Skeletal muscle tissue (tissue), 4 donors: ENCODE results near the gene SYNE4. TPM values are rescaled to one million over a fixed set of nuclear protein-coding genes. Genes with fewer than 3 reads are reported as not detected.

Source experiments
- H3K27ac ChIP-seq: one replicate; pipeline ENCODE4 v1.7.0; 2013; ENCODE audit warnings: mild to moderate bottlenecking, low read depth, low read length, inconsistent platforms
- H3K27me3 ChIP-seq, 3 donors: one replicate each; pipeline ENCODE4 v1.7.0; 2013; ENCODE audit warnings: low read length in 3 of 3; ENCODE audit not compliant: control insufficient read depth in 3 of 3, insufficient read depth in 3 of 3
- H3K36me3 ChIP-seq, 3 donors: one replicate each; pipeline ENCODE4 v1.7.0; 2013; ENCODE audit warnings: low read length in 3 of 3; ENCODE audit not compliant: control insufficient read depth in 3 of 3, insufficient read depth in 3 of 3
- H3K4me1 ChIP-seq, 3 donors: one replicate each; pipeline ENCODE4 v1.7.0; 2013; ENCODE audit warnings: low read length in 3 of 3, mild to moderate bottlenecking in 3 of 3; ENCODE audit not compliant: control insufficient read depth in 3 of 3, insufficient read depth in 3 of 3
- H3K4me3 ChIP-seq, 3 donors: one replicate each; pipeline ENCODE4 v1.7.0; 2013; ENCODE audit warnings: low read length in 3 of 3
- H3K9ac ChIP-seq, 3 donors: one replicate each; pipeline ENCODE4 v1.7.0; 2013; ENCODE audit warnings: low read length in 3 of 3, mild to moderate bottlenecking in 3 of 3, moderate library complexity in 2 of 3, low read depth in 1 of 3
- H3K9me3 ChIP-seq, 3 donors: one replicate each; pipeline ENCODE4 v1.7.0; 2013; ENCODE audit warnings: low read length in 3 of 3; ENCODE audit not compliant: control insufficient read depth in 3 of 3
- total RNA-seq: library from RNA; depleted of rRNA; stranded (reverse); fragments of >200 nt; gene quantifications from one replicate; pipeline ENCODE4 v1.2.3, GENCODE V29; 2014
- donor health status: Osteomylitis.

The SYNE4 gene
- total RNA-seq, 1 donor from 2014 or later, result not detected

DNA sequence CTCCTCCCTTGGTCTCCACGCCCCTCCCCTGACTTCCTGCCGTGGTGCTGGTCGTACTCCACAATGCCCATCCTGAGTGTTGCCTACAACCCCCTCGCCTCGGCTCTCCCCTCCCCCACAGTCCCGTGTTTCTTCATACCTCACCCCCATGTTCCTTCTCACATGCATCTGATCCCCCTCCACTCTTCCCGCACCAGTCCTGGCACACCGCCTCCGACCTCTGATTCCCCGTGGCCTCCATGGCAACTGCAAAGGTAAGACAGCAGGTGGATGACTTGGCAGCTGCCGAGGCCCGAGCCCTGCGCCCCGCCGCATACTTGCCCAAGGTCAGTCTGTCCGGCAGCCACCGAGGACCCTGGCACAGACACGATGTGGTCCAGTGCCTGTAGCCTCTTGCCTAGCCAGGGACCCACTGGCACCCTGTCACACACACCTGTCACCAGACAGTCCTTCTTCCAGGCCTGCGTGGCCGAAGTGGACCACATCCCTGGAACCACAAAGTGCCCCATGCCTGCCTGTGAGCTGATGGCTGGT lies 29.7 kb downstream of the SYNE4 start:
- Histone ChIP-seq H3K27me3 (peaks cover 15 to 58% (median 33%) of the 10 kb centered on the region in 3 donors), H3K9me3 (no peaks in the 10 kb centered on the region), H3K4me3 (no peak overlapping the region), H3K4me1 (no peaks in the 10 kb centered on the region), H3K9ac (no peak overlapping the region), H3K27ac (no peak overlapping the region), H3K36me3 (no peaks in the 10 kb centered on the region)

DNA sequence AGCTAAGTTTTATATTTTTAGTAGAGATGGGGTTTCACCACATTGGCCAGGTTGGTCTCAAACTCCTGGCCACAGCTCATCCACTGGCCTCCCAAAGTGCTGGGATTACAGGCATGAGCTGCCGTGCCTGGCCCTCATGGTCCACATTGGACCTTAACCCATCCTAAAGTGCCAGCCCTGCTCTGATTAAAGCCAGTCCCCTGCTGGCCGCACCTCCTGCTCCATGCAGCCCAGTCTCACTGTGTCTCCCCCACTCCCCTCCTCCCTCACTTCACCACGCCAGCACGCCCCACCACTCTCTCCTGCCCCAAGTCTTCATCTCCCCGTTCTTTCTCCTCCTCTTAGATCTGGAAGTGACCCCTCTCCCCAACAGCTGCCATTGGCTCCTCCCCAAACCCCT lies 30.3 kb downstream of the SYNE4 start:
- H3K4me3 ChIP-seq, result no peak overlapping the region
- H3K27me3 ChIP-seq, result peaks cover 14 to 54% (median 27%) of the 10 kb centered on the region in 3 donors
- H3K9me3 ChIP-seq, result no peaks in the 10 kb centered on the region
- no peaks in the 10 kb centered on the region for H3K4me1 ChIP-seq
- H3K9ac ChIP-seq, result no peak overlapping the region
- H3K36me3 ChIP-seq, result no peaks in the 10 kb centered on the region
- no peak overlapping the region for H3K27ac ChIP-seq

DNA sequence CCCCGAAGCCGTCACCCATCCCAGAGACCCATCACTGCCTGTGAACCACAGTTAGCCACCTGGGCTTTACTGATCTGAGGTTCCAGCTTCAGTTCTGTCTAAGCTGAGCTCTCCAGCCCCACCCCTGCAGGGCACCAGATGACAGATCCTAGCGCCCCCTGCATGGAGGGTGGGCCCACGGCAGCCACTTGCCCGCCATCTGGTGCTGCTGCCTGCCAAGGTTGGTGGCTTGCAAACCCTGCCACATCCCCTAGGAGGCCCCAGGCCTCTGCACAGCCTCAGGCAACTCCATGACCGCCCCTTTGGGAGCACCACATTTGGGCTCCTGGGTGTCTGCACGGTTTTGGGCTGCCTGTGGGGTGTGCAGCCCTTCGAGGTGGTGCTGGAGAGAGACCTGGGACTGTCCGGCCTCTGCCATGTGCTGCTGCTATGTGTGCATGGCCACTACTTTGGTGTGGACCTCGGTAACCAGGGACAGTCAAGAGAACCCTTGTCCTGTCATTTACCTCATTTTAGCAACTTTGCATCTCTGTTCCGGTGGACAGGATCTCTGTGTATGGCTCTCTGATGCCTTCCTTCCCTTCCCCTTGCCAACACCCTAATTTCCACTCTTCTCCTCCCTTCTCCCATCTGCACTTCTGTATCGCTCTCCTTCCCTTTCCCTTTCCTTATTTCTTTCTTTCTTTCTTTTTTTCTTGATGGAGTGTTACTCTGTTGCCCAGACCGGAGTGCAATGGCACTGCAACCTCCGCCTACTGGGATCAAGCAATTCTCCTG lies 31.0 kb downstream of the SYNE4 start:
- Histone ChIP-seq H3K4me1 (no peaks in the 10 kb centered on the region), H3K4me3 (no peak overlapping the region), H3K36me3 (no peaks in the 10 kb centered on the region), H3K27me3 (peaks cover 14 to 50% (median 23%) of the 10 kb centered on the region in 3 donors), H3K9me3 (no peaks in the 10 kb centered on the region), H3K27ac (no peak overlapping the region), H3K9ac (no peak overlapping the region)

DNA sequence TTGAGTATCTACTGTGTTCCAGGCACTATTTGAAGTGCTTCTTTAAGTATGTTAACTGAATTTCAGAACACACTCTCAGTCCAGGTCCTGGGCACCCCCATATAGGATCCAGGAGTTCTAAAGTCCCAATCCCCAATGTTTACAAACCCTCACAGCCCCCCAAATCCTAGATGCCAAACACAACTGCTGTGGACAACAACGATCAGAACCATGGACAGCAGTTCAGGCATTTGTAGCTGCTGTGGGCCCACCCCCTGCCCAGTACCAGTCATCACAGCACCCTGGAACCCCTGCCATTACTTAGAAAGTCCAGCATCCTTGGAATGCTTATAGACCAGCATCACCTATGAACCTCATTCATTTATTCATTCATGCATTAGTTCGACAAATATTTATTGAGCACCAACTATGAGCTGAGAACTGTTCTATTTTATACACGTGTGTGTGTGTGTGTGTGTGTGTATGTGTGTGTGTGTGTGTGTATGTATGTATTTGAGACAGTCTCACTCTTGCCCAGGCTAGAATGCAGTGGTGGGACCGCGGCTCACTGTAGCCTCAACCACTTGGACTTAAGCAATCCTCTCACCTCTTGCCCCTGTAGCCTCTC lies 32.9 kb downstream of the SYNE4 start:
- H3K9me3 ChIP-seq, result no peaks in the 10 kb centered on the region
- H3K36me3 ChIP-seq, result no peaks in the 10 kb centered on the region
- H3K9ac ChIP-seq, result no peak overlapping the region
- no peak overlapping the region for H3K27ac ChIP-seq
- no peak overlapping the region for H3K4me3 ChIP-seq
- H3K27me3 ChIP-seq, result peaks cover 11 to 45% (median 19%) of the 10 kb centered on the region in 3 donors
- H3K4me1 ChIP-seq, result no peaks in the 10 kb centered on the region

DNA sequence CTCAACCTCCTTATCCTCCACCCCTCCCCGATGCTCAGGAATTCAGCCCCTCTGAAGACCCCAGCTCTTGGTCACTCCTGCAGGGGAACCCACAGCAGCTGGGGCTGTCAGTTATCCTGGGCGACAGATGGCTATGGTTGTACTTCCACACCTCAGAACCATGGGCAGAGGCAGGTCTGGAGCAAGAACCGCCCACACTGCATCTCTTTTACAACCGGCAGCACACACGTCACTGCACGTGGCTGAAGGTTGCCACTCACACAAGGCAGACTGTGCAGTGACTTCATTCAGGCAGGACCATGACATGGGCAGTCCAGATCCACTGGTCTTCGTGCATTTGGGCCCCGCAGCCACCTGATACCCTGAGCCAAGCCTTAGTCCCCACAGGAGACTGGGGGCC lies 35.1 kb downstream of the SYNE4 start:
- Histone ChIP-seq H3K27ac (no peak overlapping the region), H3K36me3 (no peaks in the 10 kb centered on the region), H3K4me3 (no peak overlapping the region), H3K9me3 (no peaks in the 10 kb centered on the region), H3K4me1 (no peaks in the 10 kb centered on the region), H3K9ac (no peak overlapping the region), H3K27me3 (peaks cover 2 to 32% (median 4%) of the 10 kb centered on the region in 3 donors)

DNA sequence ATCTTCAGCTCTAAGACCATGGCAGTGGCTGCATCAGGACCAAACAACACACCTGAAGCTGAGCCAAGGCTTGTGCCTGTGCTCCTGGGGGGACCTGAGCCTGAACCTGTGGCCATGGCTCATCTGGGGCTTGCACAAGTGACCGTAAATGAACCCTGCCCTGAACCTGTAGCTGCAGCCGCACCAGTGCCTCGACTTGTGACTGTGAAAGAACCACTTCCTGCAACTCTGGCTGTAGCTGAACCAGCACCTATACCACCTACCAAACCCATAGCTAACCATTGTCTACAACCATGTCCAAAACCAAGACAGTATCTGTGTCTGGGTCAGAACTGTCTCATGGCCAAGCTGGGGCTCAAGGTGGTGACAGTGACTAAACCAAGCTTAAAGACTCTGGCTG lies 41.8 kb downstream of the SYNE4 start:
- H3K36me3 ChIP-seq, result no peaks in the 10 kb centered on the region
- H3K4me1 ChIP-seq, result no peaks in the 10 kb centered on the region
- H3K27ac ChIP-seq, result no peak overlapping the region
- peaks cover 0 to 12% (median 7%) of the 10 kb centered on the region in 3 donors for H3K27me3 ChIP-seq
- no peak overlapping the region for H3K4me3 ChIP-seq
- no peaks in the 10 kb centered on the region for H3K9me3 ChIP-seq
- no peak overlapping the region for H3K9ac ChIP-seq

DNA sequence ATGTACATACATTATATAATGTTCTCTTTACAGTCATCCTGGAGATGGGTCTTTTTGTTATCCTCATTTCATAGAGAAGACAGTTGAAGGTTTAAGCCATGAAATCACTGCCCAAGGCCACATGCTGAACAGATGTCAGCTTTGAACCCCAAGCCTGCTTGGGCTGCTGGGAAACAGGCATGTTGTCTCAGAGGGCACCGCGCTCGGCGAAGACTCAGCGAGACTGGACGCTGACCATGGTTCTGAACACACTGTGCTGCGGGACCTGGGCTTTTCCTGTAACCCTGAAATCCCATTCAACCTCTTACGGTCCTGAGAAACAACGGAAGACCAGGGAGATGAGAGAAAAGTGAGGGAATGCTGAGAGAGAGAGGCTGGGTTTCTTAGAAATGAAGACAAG lies 45.1 kb downstream of the SYNE4 start:
- peaks cover 24 to 40% (median 33%) of the 10 kb centered on the region in 3 donors for H3K27me3 ChIP-seq
- H3K4me1 ChIP-seq, result peaks cover 0 to 7% (median 0%) of the 10 kb centered on the region in 3 donors
- no peaks in the 10 kb centered on the region for H3K9me3 ChIP-seq
- H3K36me3 ChIP-seq, result no peaks in the 10 kb centered on the region
- no peak overlapping the region for H3K9ac ChIP-seq
- no peak overlapping the region for H3K27ac ChIP-seq
- H3K4me3 ChIP-seq, result no peak overlapping the region

DNA sequence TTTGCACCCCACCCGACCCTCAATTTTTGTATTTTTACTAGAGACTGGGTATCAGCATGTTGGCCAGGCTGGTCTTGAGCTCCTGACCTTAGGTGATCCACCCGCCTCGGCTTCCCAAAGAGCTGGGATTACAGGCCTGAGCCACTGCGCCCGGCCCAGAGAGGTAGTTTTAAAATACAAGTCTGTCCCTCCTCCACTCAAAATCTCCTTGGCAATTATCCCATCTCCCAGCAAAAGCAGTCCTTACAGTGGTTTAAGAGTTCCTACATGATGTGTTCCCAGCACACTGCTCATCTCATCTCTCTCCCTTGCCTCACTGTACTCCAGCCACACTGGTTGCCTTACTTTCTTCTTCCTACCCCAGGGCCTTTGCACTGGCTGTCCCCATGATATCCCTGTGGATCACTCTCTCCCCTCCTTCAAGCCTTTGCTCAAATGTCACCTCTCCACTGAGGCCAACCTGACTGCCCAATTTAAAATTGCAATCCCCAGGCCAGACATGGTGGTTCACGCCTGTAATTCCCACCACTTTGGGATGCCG lies 48.1 kb downstream of the SYNE4 start:
- no peak overlapping the region for H3K9ac ChIP-seq
- peaks cover 34 to 49% (median 36%) of the 10 kb centered on the region in 3 donors for H3K27me3 ChIP-seq

DNA sequence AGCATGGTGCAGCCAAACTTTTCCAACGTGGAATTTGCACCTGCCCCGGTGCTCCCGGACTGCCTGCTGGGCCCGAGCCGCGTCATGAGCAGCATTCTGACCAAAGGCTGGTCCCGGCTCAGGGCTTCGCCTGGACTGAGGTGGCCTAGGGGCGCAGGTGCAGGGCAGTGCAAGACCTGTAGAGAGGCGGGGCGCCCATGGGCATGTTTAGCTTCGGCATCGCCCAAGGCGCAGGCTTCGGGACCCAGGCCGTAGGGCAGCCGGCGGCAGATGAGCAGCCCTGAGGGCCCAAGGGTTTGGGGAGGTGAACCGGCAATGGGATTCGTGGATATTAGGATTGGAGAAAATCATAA lies 48.7 kb downstream of the SYNE4 start:
- Histone ChIP-seq H3K36me3 (no peaks in the 10 kb centered on the region), H3K4me1 (peaks cover 0 to 7% (median 0%) of the 10 kb centered on the region in 3 donors), H3K27ac (no peak overlapping the region), H3K9me3 (no peaks in the 10 kb centered on the region), H3K27me3 (peaks cover 34 to 49% (median 36%) of the 10 kb centered on the region in 3 donors), H3K4me3 (no peak overlapping the region), H3K9ac (no peak overlapping the region)

More for the DNA sequence above, 48.1 kb downstream of the SYNE4 start:
- H3K36me3 ChIP-seq, result no peaks in the 10 kb centered on the region
- H3K9me3 ChIP-seq, result no peaks in the 10 kb centered on the region
- no peak overlapping the region for H3K4me3 ChIP-seq
- no peak overlapping the region for H3K27ac ChIP-seq
- H3K4me1 ChIP-seq, result peaks cover 0 to 7% (median 0%) of the 10 kb centered on the region in 3 donors
